Adrenal gland (tissue), 5 donors: Measurements from ENCODE around the gene STK39.

Experiments used
- CTCF ChIP-seq, 6 experiments: fragments of 450-650 bp in 4 of 6; fragments of 200-600 bp in 2 of 6; sonication (generic) in 1 of 6; IDR thresholded peaks; 1 replicate in 5 of 6; 2 replicates in 1 of 6; pipeline versions ENCODE4 v1.5.1 to v1.8.0; 2016 to 2021; ENCODE audit warnings: antibody characterized with exemption in 6 of 6, mild to moderate bottlenecking in 2 of 6, moderate library complexity in 1 of 6
- POLR2A ChIP-seq, 2 donors: fragments of 450-650 bp; IDR thresholded peaks; one replicate each; pipeline ENCODE4 v1.6.1; 2017; ENCODE audit warnings: antibody characterized with exemption in 2 of 2, mild to moderate bottlenecking in 2 of 2, moderate library complexity in 1 of 2
- donor health status: DM: no; HTN: no; CAD: no.

- no peak for TF ChIP-seq CTCF (IDR thresholded peaks at IDR 0.05)
- TF ChIP-seq POLR2A (IDR thresholded peaks at IDR 0.05), result no peak
Measured at GRCh38 chr2:168233166-168233565, 14.2 kb downstream of the STK39 start.
